Right atrium auricular region (tissue), 2 donors: ENCODE results near the gene G0S2. TPM values are rescaled to one million over a fixed set of nuclear protein-coding genes. Genes with fewer than 3 reads are reported as not detected.

Experiments
- DNase-seq: peaks from one replicate; pipeline ENCODE4 v3.0.0-alpha.2; 2019; ENCODE audit warnings: low spot score
- H3K27ac ChIP-seq, 2 donors: fragments of 200-600 bp; sonication (generic); 1 replicate in 1 of 2; 2 replicates in 1 of 2; pipeline ENCODE4 v1.5.1; 2016 to 2019
- H3K27me3 ChIP-seq, 2 donors: fragments of 200-600 bp; sonication (generic); one replicate each; pipeline versions ENCODE4 v1.5.1 to v1.6.0; 2017 to 2019
- H3K36me3 ChIP-seq: fragments of 200-600 bp; sonication (generic); one replicate; pipeline ENCODE4 v1.5.1; 2016
- H3K4me1 ChIP-seq, 2 donors: fragments of 200-600 bp; sonication (generic); one replicate each; pipeline versions ENCODE4 v1.5.1 to v1.6.0; 2017 to 2019
- H3K4me3 ChIP-seq, 2 donors: fragments of 200-600 bp; sonication (generic); 1 replicate in 1 of 2; 2 replicates in 1 of 2; pipeline ENCODE4 v1.5.1; 2017 to 2019; ENCODE audit warnings: mild to moderate bottlenecking in 1 of 2, moderate library complexity in 1 of 2
- H3K9me3 ChIP-seq, 2 donors: fragments of 200-600 bp; sonication (generic); one replicate each; pipeline ENCODE4 v1.5.1; 2019
- total RNA-seq, 2 donors: library from RNA; depleted of rRNA; stranded (reverse); fragments of >200 nt; gene quantifications; one replicate each; pipeline ENCODE4 v1.1.0, GENCODE V29; 2016
- TF ChIP-seq, protein P1 (sequence below), 2 donors: fragments of 200-600 bp; sonication (generic); IDR thresholded peaks; one replicate each; pipeline ENCODE4 v1.5.1; 2019; ENCODE audit warnings: antibody characterized with exemption in 2 of 2

The G0S2 gene
- total RNA-seq, 2 donors from 2014 or later, result 212 to 299 TPM

DNA sequence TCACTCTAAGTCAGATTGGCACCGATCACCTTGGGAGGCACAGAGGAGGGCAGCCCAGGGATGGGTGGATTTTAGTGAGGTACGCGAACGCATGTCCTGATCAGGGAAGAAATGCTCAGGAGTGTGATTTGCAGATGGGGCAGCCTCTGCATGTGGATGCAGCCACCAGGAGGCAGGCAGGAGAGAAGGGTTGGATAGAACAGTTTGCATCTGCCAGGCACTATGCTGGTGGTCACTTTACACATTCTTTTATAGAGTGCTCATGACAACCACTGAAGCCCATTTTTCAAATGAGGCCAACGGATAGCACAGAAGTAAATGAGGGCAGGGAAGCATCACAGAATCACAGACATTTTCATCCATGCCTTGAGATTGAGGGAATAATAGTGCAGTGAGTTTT, 28.7 kb upstream of the G0S2 start:
- Histone ChIP-seq H3K4me1 (peaks cover 0 to 96% of the 10 kb centered on the region in 2 donors), H3K27me3 (no peaks in the 10 kb centered on the region), H3K27ac (peak overlapping the region in 1 of 2 donors; percentile 93), H3K9me3 (no peaks in the 10 kb centered on the region), H3K4me3 (no peak overlapping the region), H3K36me3 (no peaks in the 10 kb centered on the region)
- no peak for DNase-seq
- TF ChIP-seq, protein P1, sequence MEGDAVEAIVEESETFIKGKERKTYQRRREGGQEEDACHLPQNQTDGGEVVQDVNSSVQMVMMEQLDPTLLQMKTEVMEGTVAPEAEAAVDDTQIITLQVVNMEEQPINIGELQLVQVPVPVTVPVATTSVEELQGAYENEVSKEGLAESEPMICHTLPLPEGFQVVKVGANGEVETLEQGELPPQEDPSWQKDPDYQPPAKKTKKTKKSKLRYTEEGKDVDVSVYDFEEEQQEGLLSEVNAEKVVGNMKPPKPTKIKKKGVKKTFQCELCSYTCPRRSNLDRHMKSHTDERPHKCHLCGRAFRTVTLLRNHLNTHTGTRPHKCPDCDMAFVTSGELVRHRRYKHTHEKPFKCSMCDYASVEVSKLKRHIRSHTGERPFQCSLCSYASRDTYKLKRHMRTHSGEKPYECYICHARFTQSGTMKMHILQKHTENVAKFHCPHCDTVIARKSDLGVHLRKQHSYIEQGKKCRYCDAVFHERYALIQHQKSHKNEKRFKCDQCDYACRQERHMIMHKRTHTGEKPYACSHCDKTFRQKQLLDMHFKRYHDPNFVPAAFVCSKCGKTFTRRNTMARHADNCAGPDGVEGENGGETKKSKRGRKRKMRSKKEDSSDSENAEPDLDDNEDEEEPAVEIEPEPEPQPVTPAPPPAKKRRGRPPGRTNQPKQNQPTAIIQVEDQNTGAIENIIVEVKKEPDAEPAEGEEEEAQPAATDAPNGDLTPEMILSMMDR (IDR thresholded peaks at IDR 0.05), result no peak

DNA sequence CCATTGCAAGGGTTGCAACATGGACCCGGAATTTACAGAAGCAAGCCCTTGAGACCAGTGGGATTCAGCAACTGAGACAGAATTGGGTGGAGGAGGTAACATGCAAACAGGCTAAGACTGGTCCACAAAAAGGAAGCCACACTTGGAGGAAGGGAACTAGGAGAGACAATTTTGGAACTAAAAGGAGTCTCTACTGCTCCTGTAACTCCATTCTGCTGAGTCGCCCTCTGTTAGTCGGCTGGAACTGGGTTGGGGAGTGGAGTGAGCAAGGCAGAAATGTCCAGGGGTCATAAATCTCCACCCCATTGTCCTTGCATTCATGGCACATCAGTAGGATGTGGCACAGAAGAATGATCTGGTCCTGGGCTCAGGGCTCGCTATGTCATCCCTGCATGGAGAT, 28.1 kb upstream of the G0S2 start:
- Histone ChIP-seq H3K9me3 (no peaks in the 10 kb centered on the region), H3K27ac (peak overlapping the region in 1 of 2 donors; percentile 33), H3K36me3 (no peaks in the 10 kb centered on the region), H3K4me1 (peaks cover 0 to 94% of the 10 kb centered on the region in 2 donors), H3K27me3 (no peaks in the 10 kb centered on the region), H3K4me3 (no peak overlapping the region)
- DNase-seq, result no peak
- TF ChIP-seq, protein P1 (IDR thresholded peaks at IDR 0.05), result no peak

DNA sequence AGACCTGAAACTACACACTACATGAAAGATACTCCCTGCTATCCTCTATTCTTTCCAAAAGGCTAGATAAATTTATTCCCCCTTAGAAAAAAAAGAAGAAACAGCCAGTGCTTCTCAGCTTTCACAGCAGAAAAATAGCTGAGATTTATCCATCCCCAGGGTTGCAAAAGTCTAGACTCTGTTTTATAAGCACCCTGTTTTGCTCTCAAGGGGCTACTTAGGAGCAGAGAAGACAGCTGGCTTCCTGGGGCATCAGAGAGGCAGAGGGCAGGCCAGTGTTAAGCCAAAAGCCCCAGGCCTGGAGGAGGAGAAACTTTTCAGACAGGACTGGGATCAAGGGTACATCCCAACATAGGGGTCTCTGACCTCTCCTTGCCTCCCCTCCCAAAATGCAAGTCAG, 26.9 kb upstream of the G0S2 start:
- Histone ChIP-seq H3K9me3 (no peaks in the 10 kb centered on the region), H3K27me3 (no peaks in the 10 kb centered on the region), H3K4me1 (peaks cover 0 to 94% of the 10 kb centered on the region in 2 donors), H3K4me3 (no peak overlapping the region), H3K27ac (peak overlapping the region; percentile 45 to 65), H3K36me3 (no peaks in the 10 kb centered on the region)
- no peak for DNase-seq
- TF ChIP-seq, protein P1 (IDR thresholded peaks at IDR 0.05), result no peak

DNA sequence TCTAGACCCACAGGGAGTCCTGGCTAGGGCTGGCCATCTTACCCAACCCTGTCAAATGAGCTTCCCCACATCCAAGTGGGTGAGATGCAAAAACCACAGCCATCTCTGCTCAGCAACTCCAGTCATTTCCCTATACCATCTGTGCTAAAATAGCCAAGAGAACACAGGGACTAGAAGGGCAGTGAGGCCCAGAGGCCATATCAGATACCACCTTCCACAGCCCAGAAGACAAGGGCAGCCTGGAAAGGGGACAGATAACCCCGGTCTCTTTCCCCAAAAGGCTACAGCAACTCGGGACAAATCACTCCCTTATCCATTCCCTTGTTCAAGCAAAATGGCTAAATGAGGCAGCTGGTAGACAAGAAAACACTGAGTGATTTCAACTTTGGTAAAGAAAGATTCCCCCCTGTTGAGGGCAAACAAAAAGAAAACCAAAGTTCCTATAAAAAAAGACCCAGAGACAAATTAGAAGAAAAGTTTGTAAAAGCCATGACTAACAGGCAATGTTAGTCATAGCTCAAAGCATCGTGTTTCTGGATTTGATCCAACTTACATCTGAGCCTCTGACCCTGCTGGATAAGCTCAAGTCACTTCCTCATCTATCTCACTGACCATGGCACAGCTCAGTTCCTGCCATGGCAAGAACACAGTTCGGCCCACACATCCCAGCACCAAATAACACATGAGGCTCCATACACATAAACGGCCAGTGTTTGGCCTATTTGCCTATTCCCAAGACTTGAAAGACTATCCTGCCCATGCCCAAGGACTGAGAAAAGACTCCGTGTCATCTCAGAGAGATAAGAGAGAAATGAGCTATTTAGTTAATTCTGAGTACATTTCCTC, 26.1 kb upstream of the G0S2 start:
- Histone ChIP-seq H3K27me3 (no peaks in the 10 kb centered on the region), H3K36me3 (no peaks in the 10 kb centered on the region), H3K9me3 (no peaks in the 10 kb centered on the region), H3K4me1 (peaks cover 0 to 90% of the 10 kb centered on the region in 2 donors), H3K27ac (peak overlapping the region; percentile 45 to 65), H3K4me3 (no peak overlapping the region)
- no peak for DNase-seq
- TF ChIP-seq, protein P1 (IDR thresholded peaks at IDR 0.05), result no peak

DNA sequence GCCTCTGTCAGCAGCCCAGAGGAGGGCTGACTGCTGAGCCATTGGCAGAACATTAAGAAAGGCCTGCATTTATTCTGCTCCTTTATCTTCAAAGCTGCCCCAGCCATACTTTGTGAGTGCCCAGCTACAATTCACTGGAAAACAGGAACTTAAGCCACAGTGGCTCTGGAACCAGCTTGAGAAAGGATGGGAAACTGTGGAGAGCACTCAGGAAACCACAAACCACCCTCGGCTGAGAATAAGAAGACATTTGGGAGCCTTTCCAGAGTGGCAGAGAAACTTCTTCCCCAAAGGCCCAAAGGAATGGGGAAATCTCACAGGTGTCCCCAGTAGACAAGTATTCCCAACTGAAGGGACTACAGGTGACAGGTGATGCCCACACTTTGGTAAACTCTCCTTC, 24.8 kb upstream of the G0S2 start:
- Histone ChIP-seq H3K4me1 (peaks cover 0 to 77% of the 10 kb centered on the region in 2 donors), H3K4me3 (no peak overlapping the region), H3K9me3 (no peaks in the 10 kb centered on the region), H3K27ac (peak overlapping the region in 1 of 2 donors; percentile 13), H3K36me3 (no peaks in the 10 kb centered on the region), H3K27me3 (no peaks in the 10 kb centered on the region)
- TF ChIP-seq, protein P1 (IDR thresholded peaks at IDR 0.05), result no peak
- no peak for DNase-seq
